HepG2 (cell line): ENCODE measurements around the gene XPNPEP3. TPM values are rescaled to one million over a fixed set of nuclear protein-coding genes. Genes with fewer than 3 reads are reported as not detected.
A peak's percentile ranks its signal among the peaks of the same experiment; 100 is the strongest.

Experiments
- AKNA ChIP-seq: sonication (generic); formaldehyde crosslinking; IDR thresholded peaks from 2 replicates; pipeline ENCODE4 v1.4.0; 2020; ENCODE audit warnings: missing genetic modification reagents, borderline replicate concordance
- ATF1 ChIP-seq: IDR thresholded peaks from 2 replicates; pipeline ENCODE4 v1.6.1; 2016; ENCODE audit warnings: mild to moderate bottlenecking, control low read depth
- KLF16 ChIP-seq, 2 experiments: sonication (generic) in 1 of 2; formaldehyde crosslinking in 1 of 2; IDR thresholded peaks; 2 replicates each; pipeline versions ENCODE4 v1.6.1 to v1.8.0; 2016 to 2023; ENCODE audit warnings: missing genetic modification reagents in 2 of 2, missing compliant biosample characterization in 1 of 2
- POLR2A ChIP-seq, 2 experiments: IDR thresholded peaks; 2 replicates each; pipeline ENCODE4 v1.6.1; 2011; ENCODE audit warnings: low read depth in 2 of 2, low read length in 2 of 2, mild to moderate bottlenecking in 1 of 2, moderate library complexity in 1 of 2; ENCODE audit not compliant: insufficient read depth in 1 of 2
- ZGPAT ChIP-seq: IDR thresholded peaks from 2 replicates; pipeline ENCODE4 v1.6.1; 2016; ENCODE audit warnings: mild to moderate bottlenecking
- ZNF331 ChIP-seq: sonication (generic); formaldehyde crosslinking; IDR thresholded peaks from 2 replicates; pipeline ENCODE4 v1.4.0; 2020; ENCODE audit warnings: missing genetic modification reagents
- ZNF407 ChIP-seq: sonication (generic); formaldehyde crosslinking; IDR thresholded peaks from one replicate; pipeline ENCODE4 v1.5.1; 2020; ENCODE audit warnings: mild to moderate bottlenecking, missing genetic modification reagents; ENCODE audit errors: not compliant biosample characterization
- ZNF567 ChIP-seq: sonication (generic); formaldehyde crosslinking; IDR thresholded peaks from 2 replicates; pipeline ENCODE4 v1.8.1; 2023; ENCODE audit warnings: mild to moderate bottlenecking, missing genetic modification reagents, borderline replicate concordance
- ZNF749 ChIP-seq: sonication (generic); formaldehyde crosslinking; IDR thresholded peaks from 2 replicates; pipeline ENCODE4 v1.8.0; 2022; ENCODE audit warnings: mild to moderate bottlenecking, missing genetic modification reagents, moderate library complexity, borderline replicate concordance
- ZSCAN25 ChIP-seq: sonication (generic); formaldehyde crosslinking; IDR thresholded peaks from 2 replicates; pipeline ENCODE4 v1.8.0; 2022; ENCODE audit warnings: mild to moderate bottlenecking, missing genetic modification reagents
- polyA plus RNA-seq, 8 experiments: library from polyadenylated mRNA; depleted of rRNA in 3 of 8; stranded (reverse) in 7 of 8; unstranded in 1 of 8; fragments of >200 nt; fragmentation: Illumina TruSeq in 4 of 8; extraction: Trizol in 4 of 8; gene quantifications; 2 replicates each; pipeline versions ENCODE4 v1.2.1 to v1.2.3, GENCODE V29; 2011 to 2016; ENCODE audit warnings: low read depth in 4 of 8, missing spikeins in 1 of 8, mixed read lengths in 1 of 8; ENCODE audit not compliant: insufficient read depth in 1 of 8
- total RNA-seq, 5 experiments: library from RNA; depleted of rRNA; stranded (reverse); fragments of >200 nt; fragmentation: Illumina TruSeq; extraction: Trizol; gene quantifications; 2 replicates each; pipeline ENCODE4 v1.2.3, GENCODE V29; 2016; ENCODE audit warnings: low read depth in 1 of 5
- TF ChIP-seq, protein P1 (sequence below): sonication (generic); formaldehyde crosslinking; conservative IDR thresholded peaks from 2 replicates; pipeline ENCODE4 v1.5.0; 2020; ENCODE audit warnings: missing genetic modification reagents

Gene XPNPEP3
- total and polyA plus RNA-seq, 2 of the 13 experiments (the other 11 are each of a cell fraction or from before 2014, with no cell fraction given), result 10.3 to 14.0 TPM

- peak; percentile 68; the same call in 1 of the 2 replicates for TF ChIP-seq ZGPAT
- peak; percentile 65 for TF ChIP-seq ZSCAN25 (CRISPR knock-in tag)
- peak; percentile 32 for TF ChIP-seq ZNF407 (CRISPR knock-in tag)
- 0 out of 2 replicates have a peak, but pooled peaks have one; percentile 30 for TF ChIP-seq ZNF749 (CRISPR knock-in tag)
- TF ChIP-seq ZNF331 (CRISPR knock-in tag), result peak; percentile 17
- TF ChIP-seq AKNA (CRISPR knock-in tag), result no peak
- TF ChIP-seq ATF1, result peak; percentile 77
- TF ChIP-seq, protein P1, sequence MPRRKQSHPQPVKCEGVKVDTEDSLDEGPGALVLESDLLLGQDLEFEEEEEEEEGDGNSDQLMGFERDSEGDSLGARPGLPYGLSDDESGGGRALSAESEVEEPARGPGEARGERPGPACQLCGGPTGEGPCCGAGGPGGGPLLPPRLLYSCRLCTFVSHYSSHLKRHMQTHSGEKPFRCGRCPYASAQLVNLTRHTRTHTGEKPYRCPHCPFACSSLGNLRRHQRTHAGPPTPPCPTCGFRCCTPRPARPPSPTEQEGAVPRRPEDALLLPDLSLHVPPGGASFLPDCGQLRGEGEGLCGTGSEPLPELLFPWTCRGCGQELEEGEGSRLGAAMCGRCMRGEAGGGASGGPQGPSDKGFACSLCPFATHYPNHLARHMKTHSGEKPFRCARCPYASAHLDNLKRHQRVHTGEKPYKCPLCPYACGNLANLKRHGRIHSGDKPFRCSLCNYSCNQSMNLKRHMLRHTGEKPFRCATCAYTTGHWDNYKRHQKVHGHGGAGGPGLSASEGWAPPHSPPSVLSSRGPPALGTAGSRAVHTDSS (CRISPR knock-in tag), result no peak
- TF ChIP-seq KLF16 (CRISPR knock-in tag; IDR thresholded peaks at IDR 0.05), result peak in 1 of 2 experiments; percentile 54; a peak in 2 of 4 replicates
- TF ChIP-seq POLR2A (IDR thresholded peaks at IDR 0.05; ENCODE audit: insufficient read depth in 1 of 2, low read depth in 2 of 2, low read length in 2 of 2), result peak; percentile 55 to 83
- TF ChIP-seq ZNF567 (CRISPR knock-in tag), result no peak
Measured at GRCh38 chr22:40950962-40951794, 94.2 kb downstream of the XPNPEP3 start, which contains the start of gene RBX1 (continued).
